ENCODE data around the gene ADO.
A peak's percentile ranks its signal among the peaks of the same experiment; 100 is the strongest.

ADO gene

GRCh38 chr10:62792261-62792660 is 12.3 kb upstream of the ADO start:
- no peak for DNase-seq (ENCODE audit: low spot score)

DNA sequence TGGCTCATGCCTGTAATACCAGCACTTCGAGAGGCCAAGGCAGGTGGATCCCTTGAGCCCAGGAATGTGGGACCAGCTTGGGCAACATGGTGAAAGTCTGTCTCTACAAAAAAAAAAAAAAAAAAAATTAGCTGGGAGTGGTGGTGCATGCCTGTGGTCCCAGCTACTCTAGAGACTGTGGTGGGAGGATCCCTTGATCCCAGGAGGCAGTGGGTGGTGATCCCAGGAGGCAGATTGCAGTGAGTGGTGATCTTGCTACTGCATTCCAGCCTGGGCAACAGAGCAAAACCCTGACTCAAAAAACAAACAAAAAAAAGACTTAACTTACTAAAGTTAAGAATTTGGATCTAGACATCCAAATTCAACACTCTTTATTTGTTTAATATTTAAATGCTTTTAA is 10.2 kb upstream of the ADO start:
- DNase-seq (ENCODE audit: low spot score): peak; percentile 25

- no peak for DNase-seq (ENCODE audit: low spot score)
These were observed 9.4 kb upstream of the ADO start for GRCh38 chr10:62795100-62795499.

GRCh38 chr10:62795762-62796161 is 8.8 kb upstream of the ADO start:
- DNase-seq (ENCODE audit: low spot score): no peak

DNA sequence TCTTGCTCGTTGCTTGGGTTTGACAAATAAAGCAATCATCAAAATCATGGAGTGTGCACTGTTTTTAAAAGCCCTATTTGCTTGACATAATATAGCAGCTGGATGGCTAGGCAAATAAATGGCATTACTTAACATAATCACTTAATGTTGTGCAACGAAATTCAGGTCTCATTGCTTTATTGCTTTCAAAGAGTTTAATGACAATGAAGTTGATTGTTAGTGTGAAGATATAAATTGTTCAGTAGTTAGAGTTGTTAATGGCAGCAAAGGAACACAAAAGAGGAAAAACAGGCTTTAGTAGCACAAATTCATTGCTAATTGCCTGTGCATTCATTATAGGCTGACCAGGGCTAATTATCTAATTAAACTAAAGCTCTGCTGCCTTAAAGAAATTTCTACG is 7.6 kb upstream of the ADO start:
- no peak for DNase-seq (ENCODE audit: low spot score)

DNA sequence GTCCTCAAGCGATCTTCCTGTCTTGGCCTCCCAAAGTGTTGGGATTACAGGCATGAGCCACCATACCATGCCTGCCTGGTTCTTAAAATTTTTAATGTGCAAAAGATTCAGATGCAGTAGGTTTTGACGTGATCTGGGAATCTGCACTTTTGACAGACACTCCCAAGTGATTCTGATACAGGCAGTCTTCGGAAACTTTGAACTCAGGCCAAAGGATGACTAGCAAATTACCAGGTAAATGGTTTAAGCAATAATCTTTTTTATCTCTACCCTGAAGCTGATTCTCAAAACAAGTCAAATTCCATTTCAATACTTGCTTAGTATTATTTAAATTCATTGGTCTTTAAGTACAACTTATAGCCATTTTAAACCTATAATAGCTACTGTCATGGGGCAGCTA is 2.6 kb upstream of the ADO start:
- DNase-seq (ENCODE audit: low spot score): no peak

DNA sequence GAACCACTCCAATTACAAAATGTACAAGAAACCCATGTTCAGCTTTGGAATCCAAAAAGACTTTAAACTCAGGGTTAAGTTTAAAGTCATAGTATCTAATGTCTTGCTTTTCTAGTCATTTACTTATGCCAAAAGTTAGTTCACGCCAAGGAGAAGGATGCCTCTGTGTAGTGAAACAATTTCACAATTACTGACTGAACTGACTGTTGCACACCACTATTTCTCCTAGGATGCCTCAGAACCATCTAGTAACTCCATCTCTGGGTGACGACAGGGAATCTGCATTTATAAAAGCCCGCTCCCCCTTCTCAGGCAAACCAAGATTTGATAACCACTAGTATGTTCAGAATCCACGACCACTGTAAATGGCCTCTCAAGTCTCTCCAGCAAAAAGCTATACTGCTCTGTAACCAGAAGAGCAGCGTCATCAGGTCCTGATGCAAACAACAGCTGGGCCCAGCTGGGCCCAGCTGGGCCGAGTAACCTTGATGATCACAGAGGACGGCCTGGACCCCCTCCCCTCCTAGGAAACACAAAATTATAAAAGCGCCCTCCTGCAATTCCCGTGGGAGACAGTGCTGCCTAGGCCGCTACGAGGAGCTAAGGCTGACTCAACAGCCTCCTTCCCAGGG is 680 bp upstream of the ADO start:
- peak; percentile 4 for DNase-seq (ENCODE audit: low spot score)

GRCh38 chr10:62805231-62806099 is 945 bp downstream of the ADO start:
- peak; percentile 61 for DNase-seq (ENCODE audit: low spot score)

- DNase-seq (ENCODE audit: low spot score): peak; percentile 4
These were observed 1.7 kb downstream of the ADO start for GRCh38 chr10:62806251-62806650.

GRCh38 chr10:62810156-62810902 is 5.8 kb downstream of the ADO start:
- no peak for DNase-seq (ENCODE audit: low spot score)

DNA sequence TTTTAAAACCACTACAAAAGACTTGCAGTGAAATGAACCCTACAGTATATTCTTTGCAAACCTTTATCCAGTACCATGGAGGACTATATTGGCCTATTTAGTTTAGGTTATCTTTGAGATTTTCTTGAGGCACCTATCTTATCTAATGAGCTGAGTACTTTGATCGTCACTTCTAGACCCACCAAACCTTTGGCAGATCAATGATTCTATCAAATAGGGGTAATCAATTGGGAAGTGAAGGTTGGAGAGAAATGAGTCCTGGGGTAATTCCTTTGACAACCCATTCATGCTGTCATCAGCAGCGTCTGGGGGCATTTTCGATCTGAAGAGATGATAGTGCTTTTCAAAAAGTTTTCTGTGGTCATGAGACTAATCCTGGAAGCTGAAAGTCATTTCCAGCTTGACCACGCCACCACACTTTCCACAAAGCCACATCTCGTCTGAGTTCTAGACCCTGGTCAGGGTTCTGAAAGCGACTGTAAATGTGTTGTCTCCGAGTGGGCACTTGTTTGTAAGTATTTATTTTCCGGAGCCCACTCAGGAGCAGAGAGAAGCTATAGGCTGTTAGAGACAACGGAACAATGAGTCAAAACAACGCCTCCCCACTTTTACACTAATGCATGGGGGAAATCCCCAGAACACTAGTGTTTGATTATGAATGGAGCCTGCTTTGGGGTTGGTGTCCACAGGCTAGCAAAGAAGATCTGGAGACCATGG is 6.8 kb downstream of the ADO start:
- DNase-seq (ENCODE audit: low spot score): no peak

- no peak for DNase-seq (ENCODE audit: low spot score)
These were observed 8.3 kb downstream of the ADO start for GRCh38 chr10:62812672-62813439.

DNA sequence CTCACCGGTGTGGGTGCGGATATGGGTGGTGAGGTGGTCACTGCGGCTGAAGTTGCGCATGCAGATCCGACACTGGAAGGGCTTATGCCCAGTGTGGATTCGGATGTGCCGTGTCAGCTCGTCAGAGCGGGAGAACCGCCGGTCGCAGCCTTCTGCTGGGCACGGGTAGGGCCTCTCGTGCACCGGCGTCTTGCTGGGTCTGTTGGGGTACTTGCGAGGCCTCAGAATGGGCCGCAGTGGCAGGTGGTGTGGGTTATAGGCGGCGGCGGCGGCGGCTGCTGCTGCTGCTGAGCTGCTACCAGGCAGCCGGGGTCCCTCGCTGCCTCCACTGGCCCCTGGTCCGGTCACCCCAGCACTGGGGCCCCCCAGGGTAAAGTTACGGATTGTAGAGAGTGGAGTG is 8.9 kb downstream of the ADO start:
- DNase-seq (ENCODE audit: low spot score): no peak

DNA sequence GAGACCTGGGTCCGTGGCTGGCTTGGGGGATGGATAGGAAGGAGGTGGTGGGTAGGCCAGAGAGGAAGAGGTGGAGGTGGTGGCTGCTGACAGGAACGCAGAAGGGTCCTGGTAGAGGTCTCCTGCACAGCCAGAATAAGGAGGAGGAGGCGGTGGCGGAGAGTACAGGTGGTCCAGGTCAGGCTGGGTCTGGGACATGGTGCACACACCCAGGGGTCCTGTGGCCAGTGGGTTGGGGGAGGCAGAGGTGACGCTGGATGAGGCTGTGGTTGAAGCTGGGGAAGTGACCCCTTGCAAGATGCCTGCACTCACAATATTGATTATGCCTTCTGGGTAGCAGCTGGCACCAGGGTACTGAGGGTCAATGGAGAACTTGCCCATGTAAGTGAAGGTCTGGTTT is 9.5 kb downstream of the ADO start:
- no peak for DNase-seq (ENCODE audit: low spot score)

- DNase-seq (ENCODE audit: low spot score): no peak
These were observed 10.3 kb downstream of the ADO start for GRCh38 chr10:62814756-62815380.

DNA sequence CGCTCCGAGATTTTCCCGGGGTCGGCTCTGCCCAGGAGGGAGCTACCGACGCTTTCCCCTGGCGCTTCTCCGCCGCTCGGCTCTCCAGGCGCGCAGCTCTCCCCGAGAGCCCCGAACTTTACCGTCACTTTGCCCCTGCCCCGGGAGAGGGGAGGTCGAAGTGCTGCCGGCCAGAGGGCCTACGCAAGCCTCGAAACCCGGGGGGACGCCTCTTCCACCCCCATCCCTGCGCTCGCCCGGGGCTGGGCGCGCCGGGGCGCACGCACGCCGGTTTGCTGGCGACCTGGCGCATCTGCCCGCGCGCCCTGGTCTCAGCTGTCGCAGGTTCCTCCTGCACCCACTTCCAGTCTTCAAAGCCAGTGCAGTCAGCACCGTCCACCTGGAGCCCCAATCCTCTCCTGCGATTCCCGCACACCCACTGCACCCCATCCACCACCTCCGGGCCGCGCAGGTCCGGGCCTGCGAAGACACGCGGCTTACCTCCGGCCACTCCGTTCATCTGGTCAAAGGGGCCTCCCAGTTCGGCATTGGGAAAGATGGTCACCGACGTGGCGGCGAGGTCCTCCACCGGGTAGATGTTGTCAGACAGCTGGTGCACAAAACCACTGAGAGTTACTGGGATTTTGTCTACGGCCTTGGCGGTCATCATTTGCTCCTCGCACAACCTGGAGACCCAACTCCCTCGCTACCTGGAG is 11.0 kb downstream of the ADO start:
- DNase-seq (ENCODE audit: low spot score): no peak

DNA sequence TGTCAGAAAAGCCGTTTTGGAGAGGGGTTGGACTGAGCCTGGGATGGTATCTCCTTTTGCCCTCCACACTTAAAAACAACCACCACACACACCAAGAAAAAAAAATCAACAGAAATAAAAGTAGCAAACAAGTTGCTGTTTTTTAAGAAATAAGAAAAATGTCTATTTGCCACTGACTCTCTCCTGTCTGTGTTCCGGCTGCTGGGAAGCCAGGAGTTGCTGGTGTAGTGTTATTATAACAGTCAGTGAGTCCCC is 11.5 kb downstream of the ADO start:
- DNase-seq (ENCODE audit: low spot score): no peak

DNA sequence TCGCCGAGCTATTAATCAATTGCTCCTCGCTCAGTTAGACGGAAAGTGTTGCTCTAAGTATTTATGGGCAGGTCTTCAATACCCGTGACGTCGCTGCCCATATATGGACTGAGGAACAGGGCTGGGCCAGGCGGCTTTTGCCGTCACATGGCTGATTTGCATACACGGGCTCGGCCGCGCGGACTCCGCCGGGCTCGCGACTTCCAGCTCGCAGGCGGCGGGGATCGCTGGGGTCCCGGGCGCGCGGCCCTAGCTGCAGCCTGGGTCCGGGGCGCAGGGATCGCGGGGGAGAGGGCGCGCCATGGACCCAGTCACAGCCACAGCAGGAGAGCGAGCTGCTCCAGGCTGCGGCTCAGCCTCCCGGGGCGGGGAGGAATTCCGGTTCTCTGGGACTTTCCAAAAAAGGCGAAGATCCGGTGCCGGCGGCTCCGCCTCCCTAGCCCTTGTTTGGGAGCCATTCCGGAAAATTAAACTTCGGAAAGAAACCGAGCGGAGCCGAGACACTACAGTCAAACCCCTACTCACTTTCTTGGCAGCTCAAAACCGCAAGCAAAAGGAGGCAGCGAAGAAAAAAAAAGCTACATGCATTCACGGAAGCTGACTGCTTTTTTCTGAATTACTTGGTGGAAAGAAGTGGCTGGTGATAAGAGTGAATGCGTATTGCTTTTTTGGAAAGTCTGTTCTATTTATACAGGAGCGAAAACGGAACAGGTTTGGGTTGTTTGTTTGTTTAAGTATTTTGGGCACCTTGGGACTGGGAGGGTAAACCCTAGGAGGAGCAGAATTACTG is 12.0 kb downstream of the ADO start, which contains the start of gene EGR2:
Gene EGR2, minus strand, starts transcription at position 36 of the 790 bp plus-strand sequence. CDS start 337 bp downstream, outside the sequence.
- DNase-seq (ENCODE audit: low spot score): peak; percentile 94

DNA sequence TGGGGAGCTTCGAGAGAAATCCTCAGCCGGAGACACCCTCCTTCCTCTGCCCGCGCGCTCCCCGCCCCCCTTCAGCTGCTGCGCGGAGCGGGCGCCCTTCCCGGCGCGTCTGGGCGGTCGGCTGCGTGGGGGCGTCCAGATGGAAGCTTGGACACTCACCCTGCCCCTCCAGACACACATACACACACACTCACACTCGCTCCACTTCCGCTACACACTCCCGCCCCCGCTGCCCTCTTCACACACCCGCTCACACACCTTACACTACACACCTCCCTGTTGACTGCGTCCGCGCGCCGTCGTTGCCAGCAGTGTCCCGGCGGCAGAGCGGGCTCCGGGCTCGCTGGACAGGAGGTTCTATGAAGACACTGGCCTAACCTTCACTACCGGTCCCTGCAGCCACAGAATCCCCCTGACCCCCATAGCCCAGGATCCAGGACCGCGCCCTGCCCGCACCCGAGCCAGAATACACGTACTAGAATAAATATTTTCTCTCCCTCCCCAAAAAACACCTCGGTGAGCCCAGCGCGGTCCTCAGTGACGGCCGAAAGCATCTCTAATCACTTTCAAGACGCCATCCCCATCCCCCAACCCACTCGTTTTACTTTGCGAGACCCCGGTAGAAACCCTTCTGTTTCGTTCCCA is 12.7 kb downstream of the ADO start:
- DNase-seq (ENCODE audit: low spot score): peak; percentile 17

All from AG08395 (cell line).